Stimulated activated CD4-positive, alpha-beta T cell treated with anti-CD3 and anti-CD28 coated beads, Interleukin-15, amount 100 ng/mL, for 48 hours (primary cell): ENCODE measurements around the gene SPAG7.

Experiments
- DNase-seq, 2 donors: peaks; one replicate each; pipeline ENCODE4 v3.0.0-alpha.2; 2020; ENCODE audit warnings: low read depth in 2 of 2

The SPAG7 gene

DNA sequence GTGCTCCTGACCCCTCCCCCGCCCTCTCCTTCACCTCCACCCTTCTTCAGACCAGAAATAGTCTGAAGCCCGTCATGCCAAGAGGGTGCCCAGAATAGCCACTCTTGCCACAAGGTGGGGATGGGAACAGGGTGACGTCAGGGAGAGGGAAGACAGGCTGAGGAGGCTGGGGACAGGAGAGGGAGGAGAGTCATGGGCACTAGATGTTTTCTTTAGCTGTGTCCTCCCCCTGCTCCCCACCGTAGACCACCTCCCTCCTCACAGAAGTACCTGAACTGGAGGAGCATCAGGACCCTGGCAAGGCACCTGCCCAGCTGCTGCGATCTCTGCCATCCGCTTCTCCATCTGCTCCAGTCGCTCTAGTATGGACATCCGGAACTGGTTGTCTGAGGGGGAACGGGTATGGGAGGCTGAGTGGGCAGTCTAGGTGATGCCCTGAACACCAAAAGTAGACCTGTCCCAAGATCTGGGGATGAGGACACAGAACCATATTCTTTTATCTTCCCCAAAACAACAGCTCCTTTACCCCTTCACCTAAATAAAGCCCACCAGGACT lies 6.6 kb upstream of the SPAG7 start:
- no peak for DNase-seq

DNA sequence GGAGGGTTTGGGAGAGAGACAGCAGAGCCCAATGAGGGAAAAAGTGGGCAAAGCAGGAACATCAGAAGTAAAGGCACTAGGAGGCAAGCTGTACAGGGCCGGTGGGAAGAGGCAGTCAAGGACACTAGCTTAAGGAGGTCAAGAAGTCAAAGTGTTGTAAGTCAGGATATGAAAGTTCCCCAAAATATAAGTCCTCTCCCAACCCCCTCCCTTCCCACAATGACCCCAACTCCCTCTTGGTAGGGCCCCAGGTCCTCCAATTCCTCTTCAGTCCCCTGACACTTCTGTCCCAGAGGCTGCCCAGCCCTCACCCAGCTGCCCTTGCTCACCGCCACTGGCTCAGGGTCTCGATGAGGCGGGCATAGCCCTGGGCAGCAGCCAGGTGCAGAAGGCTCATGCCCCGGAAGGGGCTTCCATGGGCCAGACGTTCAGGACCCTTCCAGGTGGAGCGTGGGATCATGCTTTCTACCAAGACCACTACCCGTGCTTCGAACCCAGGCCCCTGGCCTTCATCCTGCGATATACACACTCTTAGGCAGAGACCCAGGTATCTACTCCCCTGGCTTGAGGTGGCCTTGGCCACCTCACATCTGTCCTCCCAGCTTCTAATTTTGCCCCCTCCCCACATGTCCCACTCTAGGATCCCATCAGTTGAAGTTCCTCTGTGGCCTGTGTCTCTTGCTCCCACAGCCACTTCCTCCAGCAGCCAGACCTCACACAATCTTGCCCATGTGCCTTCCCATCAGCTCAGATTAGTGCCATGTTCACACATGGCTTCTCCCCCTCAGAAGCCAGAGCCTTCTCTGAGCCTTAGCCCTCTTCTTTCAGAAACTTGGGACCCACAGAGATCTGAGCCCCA lies 5.9 kb upstream of the SPAG7 start:
- DNase-seq: no peak

DNA sequence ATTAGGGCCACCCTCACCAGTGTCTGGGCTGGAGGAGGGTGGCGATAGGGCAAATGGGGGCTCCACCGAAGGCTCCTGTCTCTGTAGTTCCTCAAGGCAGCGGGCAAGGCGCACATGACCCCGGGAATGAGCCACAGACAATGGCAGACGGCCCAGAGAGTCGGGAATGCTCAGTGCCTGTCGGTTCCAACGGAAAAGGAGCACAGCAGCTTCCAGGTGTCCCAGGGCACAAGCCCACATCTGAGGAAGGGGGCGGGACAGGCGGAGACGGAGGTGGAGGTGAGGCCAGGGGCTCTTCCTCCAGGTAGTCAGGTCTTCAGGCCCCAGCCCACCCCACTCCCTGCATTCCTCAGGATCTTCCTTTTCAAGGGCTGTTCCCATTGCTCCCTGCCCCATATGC lies 5.1 kb upstream of the SPAG7 start:
- DNase-seq: no peak

DNA sequence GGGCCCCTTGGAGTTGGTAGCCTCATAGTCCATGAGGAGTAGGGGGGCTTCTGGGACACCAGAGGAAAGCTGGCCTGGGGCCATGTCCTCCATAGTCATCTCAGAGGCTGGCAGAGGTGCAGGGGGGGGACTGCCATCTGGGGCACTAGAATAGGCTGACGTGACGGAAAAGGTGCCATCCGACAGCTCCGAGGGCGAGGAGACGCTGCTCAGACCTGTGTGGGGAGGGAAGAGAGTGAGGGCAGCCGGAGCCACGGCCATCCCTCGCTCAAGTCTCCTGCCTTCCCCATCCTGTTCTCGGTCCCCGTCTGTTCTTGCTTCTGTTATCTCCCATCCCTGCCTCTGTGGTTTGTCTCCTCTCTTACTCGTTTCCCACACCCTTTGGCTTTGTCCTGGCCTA lies 4.7 kb upstream of the SPAG7 start:
- DNase-seq: no peak

DNA sequence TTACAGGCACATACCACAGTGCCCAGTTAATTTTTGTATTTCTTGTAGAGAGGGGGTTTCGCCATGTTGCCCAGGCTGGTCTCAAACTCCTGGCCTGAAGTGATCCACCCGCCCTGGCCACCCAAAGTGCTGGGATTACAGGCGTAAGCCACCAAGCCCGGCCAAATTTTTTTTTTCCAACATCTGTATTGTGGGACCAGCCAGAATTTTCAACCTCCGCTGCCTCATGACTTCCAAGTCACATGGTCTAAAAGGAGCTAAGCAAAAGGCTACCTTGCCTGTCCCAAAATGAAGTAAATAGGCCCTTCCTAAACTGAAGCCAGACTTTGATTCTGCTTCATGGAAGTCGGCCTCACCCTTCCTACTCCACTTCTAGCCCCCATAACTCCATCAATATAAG lies 4.2 kb upstream of the SPAG7 start:
- no peak for DNase-seq

DNA sequence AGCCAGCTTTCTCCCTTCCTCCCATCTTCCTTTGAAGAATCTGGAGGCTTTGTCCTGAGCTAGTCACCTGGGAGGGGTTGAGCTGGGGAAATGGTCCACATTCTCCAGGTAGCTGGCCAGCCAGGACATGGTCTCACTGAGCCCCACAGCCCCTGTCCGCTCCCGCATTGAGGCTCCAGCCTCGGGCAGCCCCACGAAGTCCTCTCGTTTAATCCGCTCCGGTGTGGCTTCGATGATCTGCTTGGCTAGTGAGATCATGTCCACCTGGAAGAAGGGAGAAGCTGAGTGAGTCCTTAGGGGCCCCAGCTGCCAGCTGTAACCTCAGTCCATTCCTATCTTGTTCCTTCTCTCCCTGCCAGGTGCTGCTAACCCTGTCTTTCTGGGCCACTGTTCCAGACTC lies 2.7 kb upstream of the SPAG7 start:
- no peak for DNase-seq

DNA sequence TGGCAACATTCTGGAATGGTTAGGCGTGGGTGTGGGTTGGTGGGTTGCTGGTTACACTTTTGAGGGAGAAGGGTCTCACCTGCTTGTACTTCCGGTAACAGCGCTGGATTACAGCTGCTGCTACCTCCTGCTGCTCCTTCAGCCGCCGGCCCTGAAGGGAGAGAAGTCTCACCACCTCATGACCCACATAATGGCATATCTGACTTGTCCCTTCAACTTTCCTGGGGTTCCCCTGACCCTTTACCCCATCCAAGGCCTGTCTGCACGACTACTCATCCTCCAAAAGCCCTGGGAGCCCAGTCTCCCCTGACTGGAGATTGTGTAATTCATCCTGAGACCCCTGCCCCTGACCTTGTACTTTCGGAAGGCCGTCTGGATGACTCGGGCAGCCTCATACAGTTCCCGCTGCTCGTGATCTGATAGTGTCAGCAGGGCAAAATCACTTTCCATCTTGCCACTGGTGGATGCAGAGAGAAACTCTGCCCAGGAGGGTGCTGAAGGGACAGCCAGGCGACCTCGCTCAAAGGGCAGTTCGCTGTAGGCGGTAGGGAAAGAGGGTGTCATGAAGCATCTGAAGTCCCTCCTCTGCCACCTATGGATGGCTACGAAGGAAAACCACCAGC lies 2.0 kb upstream of the SPAG7 start:
- DNase-seq: peak; percentile 26 to 35

DNA sequence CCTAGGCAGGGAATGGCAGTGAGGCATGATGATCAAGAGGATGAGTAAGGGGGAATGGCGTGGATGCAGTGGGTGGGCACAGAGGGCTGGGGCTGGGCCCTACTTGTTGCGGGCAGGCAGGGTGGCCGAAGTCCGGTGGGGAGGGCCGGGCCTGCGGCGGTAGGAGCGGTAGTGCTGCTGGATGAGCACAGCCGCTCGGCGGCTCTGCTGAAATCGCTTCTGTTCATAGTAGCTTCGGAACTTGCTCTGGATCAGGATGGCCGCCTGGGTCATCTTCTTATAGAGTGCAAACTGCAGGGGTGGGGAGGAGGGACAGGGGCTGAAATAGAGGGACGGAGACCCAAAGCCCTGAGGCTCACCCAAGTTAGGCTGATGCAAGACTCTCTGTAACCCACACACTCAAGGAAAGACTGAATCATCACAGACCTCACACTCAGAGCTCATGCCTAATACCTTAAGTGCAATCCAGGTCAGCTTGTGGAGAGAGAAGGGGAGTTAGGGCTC lies 1.5 kb upstream of the SPAG7 start:
- peak; percentile 47 to 50 for DNase-seq

DNA sequence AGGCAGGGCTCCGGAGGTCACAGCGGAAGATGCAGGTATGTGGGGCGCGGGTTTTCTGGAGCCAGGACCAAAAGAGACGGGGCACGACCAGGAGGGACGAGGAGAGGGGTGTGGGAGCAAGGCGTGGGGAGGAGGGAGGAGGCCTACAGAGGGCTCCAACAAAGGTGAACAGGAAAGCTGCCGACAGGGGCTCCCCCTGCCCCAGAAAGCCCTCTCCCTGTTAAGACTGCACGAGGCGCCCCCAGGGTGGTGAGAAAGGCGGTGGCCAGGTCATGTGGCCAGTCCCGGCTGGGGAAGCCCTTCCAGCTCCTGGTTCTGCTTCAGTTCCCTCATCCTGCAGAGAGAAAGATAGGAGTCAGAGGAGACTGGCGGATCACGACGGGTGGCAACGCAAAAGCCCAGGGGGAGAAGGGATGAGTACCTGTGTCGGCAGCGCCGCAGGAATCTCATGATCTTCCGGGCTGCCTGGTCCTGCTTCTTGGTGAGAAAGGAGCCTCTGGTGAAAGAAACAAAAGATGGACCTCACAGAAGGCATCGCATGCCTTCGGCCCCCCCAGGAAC lies 949 bp upstream of the SPAG7 start:
- no peak for DNase-seq

DNA sequence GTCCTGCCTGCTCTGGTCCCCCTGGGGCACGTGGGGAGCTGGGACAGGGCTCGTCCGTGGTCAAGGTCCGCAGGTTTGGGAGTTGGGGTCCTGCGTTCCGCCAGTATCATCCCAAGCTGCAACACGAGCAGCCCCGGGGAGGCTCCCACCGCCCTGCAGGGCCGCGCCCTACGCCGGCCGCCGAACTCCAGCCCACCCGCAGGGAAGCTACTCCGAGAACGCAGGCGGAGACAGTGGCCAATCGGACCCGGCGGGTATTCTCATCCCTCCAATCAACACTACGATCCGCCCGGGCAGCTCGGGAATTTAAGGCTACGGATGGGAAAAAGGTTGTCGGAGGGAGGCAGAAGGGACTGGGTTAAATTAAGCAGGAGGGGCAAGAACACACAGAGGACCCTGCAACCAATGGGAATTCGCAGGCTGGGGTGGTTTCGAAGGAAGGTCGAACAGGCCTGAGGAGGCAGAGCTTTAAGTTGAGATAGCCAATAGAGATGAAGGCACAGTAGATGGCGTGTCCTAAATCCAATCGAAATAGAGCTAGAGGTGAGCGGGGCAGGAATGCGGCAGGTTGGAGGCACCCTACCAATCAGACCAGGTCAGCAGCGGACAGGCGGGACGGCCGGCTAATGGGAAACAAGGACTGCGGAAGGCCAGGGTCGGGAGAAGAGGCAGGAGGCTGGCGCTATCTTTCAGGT lies 626 bp downstream of the SPAG7 start:
- DNase-seq: peak; percentile 88 to 89

DNA sequence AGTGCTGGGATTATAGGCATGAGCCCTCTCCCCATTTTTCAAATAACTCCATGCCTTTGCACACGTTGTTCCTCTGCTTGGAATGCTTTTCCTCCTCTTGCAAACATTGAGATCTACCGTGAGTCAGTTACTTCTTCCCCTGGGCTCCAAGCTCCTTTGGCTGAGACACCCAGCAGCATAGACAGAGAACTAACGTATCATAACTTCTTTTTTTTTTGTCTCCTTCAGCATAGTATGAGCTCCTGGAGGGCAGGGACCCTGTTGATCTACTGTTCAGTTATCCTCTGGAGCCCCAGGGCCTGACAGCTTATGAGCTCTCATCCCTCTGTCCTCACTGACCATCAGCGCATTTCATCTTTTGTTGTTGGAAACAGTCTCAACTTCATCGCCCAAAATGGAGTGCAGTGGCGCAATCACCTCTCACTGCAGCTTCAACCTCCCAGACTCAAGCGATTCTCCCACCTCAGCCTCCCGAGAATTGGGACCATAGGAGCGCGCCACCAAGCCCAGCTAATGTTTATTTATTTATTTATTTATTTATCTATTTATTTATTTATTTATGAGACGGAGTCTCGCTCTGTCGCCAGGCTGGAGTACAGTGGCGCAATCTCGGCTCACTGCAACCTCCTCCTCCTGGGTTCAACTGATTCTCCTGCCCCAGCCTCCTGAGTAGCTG lies 2.2 kb downstream of the SPAG7 start:
- DNase-seq: no peak

DNA sequence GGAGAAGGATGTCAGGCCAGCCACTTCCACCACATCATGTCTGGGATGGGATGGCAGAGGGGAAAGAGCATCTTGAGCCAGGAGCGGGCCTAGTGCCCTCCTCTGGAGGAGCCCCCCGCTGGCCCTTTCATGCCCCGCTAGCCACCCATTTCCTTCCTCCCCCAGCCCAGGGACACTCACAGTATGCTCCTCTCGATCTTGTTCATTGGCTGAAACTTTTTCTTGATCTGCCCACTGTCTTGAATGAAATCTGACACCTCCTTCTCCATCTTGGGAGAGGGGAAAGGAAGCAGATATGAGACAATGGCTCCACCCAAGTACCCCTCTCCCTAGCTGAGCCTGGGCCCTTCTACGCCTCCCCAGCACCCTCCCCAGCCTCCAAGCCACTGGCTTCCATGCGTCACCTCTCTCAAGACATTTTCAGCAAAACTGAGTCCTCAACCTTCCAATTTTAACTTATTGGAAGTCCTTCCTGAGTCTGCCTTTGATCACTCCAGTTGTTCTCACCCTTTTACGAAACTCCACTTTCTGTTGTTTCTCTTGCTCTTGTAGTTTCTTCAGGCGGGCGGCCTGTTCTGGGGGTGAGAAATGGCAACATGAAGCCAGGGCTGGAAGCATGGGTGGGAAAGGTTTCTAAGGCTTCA lies 7.2 kb downstream of the SPAG7 start:
- no peak for DNase-seq

DNA sequence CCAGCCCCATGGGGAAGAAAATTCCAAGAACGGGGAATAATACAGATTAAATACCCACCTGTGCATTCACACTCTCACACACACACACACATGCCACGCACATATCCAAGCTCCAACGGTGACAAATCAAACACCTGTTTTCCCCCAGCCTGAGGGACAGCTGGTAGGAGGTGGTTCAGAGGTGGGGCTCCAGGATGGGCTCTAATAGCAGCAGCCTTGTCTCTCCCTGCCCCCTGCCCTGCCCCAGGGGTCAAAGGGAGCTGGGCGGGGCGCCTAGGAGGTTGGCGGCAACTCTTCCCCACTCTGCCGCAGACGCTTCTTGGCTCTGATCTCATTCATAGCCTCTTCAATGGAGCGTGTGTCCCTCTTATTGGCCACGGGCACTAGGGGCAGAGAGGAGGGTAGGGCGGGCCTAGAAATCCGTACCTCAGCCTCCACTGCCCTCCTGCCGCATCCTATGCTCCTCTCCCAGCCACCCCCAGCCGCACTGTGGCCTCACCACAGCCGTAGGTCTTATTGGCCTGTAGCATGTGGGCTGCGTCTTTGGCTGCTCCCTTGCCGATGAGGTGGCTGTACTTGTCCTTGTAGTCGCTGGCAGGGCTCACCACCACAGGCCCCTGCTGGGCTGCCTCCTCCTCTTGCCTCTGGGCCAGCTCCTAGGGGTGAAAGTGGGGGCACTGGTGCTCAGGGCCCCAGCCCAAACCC lies 8.2 kb downstream of the SPAG7 start:
- no peak for DNase-seq

DNA sequence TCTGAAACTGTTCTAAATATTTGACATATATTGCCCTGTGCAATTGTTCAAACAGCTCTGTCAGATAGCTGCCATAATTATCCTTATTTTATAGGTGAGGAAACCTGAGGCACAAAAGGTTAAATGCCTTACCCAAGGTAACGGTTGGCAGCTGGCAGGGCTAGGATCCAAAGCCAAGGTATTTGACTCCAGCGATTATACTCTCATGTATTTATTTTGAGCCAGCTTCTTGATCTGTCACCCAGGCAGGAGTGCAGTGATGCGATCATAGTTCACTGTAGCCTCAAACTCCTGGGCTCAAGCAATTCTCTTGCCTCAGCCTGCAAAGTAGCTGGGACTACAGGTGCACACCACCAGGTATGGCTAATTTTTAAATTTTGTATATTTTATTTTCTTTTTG lies 9.5 kb downstream of the SPAG7 start:
- no peak for DNase-seq

DNA sequence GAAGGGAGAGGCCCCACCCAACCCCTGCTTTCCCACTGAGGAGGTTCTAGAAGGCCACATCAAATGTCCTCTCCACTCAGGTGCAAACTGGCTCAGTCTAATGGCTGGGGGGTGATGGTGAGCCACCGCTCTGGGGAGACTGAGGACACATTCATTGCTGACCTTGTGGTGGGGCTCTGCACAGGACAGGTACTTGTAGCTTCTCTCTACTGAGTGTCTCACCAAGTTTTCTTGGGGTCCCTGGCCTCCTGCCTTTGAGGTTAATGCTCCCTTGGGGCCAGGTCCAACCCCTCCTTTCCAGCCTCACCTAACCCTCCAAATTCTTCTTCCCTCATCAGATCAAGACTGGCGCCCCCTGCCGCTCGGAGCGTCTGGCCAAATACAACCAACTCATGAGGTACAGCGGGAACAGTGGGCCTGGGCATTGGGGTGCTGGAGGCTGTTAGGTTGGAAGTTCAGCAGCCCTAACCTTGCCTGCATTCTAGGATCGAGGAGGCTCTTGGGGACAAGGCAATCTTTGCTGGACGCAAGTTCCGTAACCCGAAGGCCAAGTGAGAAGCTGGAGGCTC lies 11.0 kb downstream of the SPAG7 start:
- no peak for DNase-seq

DNA sequence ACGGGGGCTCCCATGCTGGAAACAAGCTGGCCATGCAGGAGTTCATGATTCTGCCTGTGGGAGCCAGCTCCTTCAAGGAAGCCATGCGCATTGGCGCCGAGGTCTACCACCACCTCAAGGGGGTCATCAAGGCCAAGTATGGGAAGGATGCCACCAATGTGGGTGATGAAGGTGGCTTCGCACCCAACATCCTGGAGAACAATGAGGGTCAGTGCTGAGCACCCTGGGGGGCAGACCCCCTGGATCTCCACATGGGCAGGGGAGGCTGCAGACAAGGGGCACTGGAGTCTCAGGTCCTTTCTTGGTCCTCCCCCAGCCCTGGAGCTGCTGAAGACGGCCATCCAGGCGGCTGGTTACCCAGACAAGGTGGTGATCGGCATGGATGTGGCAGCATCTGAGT lies 12.5 kb downstream of the SPAG7 start:
- no peak for DNase-seq

DNA sequence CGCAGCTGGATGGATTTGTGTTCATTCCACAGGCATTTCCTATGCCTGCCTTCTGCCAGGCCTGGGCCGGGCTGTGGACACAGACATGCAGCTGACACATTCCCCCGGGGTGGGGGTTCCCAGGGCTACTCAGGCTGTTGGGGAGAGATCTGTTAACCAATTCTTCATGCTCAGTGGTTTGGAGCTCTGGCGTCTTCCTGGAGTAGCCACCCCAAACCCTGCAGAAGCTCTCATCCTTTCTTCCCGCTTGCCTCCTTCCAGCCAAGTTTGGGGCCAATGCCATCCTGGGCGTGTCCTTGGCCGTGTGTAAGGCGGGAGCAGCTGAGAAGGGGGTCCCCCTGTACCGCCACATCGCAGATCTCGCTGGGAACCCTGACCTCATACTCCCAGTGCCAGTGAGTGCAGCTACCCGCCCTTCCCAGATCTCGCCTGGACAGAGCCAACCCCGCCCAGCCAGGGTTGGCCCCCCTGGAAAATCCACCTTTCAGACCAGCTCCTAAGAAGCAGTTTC lies 14.1 kb downstream of the SPAG7 start:
- DNase-seq: no peak

DNA sequence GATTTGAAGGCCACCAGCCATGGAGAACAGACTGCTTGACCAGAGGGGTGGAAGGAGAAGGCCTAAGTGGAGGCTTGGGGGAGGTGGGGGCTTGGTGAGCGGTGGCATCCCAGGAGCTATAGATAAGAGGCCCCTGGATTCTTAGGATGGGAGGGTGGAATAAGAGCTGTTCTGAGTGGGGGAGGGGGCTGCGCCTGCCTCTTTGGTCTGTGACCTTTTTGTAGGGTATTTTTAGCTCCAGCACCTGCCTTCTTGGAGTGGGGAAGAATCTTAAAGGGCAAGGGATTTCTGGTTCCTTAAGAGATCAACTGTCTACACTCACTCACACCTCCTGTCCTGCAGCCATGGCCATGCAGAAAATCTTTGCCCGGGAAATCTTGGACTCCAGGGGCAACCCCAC lies 16.1 kb downstream of the SPAG7 start:
- no peak for DNase-seq

DNA sequence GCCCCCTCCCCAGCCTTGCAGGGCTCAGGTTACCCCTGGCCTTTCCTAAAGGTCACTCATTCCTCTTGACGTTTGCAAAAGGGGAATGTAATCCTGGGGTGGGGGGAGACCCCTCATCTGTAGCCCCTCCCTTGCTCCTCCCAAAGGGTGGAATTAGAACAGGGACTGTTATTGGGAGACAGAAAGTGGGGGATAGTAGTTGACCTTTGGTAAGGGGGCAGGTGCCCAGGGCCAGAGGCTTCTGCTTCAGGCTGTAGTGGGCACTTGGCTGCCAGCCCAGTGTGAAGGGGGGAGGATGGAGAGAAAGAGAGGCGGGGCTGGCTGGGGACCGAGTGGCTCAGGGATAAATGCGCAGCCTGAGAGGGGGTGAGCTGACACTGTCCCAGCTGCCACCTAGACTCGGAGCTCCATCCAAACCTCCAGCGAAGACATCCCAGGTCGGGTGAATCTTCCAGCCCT lies 16.8 kb downstream of the SPAG7 start, which contains the start of gene ENO3:
Gene ENO3 (plus strand): TSS at position 374 of the 459 bp plus-strand sequence. CDS start 711 bp downstream, outside the sequence.
- no peak for DNase-seq
